ENCODE results near the gene SLC6A11.

GRCh38 chr3:10985181-10985580, 169.2 kb downstream of the SLC6A11 start:
- TF ChIP-seq, protein P1, sequence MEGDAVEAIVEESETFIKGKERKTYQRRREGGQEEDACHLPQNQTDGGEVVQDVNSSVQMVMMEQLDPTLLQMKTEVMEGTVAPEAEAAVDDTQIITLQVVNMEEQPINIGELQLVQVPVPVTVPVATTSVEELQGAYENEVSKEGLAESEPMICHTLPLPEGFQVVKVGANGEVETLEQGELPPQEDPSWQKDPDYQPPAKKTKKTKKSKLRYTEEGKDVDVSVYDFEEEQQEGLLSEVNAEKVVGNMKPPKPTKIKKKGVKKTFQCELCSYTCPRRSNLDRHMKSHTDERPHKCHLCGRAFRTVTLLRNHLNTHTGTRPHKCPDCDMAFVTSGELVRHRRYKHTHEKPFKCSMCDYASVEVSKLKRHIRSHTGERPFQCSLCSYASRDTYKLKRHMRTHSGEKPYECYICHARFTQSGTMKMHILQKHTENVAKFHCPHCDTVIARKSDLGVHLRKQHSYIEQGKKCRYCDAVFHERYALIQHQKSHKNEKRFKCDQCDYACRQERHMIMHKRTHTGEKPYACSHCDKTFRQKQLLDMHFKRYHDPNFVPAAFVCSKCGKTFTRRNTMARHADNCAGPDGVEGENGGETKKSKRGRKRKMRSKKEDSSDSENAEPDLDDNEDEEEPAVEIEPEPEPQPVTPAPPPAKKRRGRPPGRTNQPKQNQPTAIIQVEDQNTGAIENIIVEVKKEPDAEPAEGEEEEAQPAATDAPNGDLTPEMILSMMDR (IDR thresholded peaks at IDR 0.05) = no peak
- no peak for TF ChIP-seq POLR2AphosphoS5 (IDR thresholded peaks at IDR 0.05; ENCODE audit: insufficient read depth in 1 of 2, low read depth in 1 of 2)
- no peak for TF ChIP-seq POLR2A (IDR thresholded peaks at IDR 0.05)
